ENCODE data around the gene FBRSL1. TPM values are rescaled to one million over a fixed set of nuclear protein-coding genes. Genes with fewer than 3 reads are reported as not detected.

Gene FBRSL1
- polyA plus RNA-seq, 1 of the 3 experiments (the other 2 are of a cell fraction) = 5.5 TPM

DNA sequence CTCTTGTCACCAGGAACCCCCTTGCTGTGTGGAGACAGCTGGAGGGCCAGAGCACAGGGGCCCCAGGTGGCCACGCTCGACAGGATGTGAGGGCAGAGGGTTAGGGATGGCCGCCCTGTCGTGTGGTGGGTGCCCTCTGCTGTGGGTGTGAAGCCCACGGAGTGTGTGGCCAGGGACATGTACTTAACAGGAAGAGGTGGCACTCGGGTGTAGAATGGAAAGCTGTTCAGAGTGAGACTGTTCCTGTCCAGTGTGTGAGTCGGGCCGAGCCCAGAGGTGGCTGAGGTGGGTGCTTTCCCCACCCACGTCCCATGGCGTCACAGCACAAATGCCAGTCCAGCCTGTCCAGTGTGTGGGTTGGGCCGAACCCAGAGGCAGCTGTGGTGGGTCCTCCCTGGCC lies 47.1 kb downstream of the FBRSL1 start:
- H3K27ac ChIP-seq (ENCODE audit: low read depth in 2 of 2, low read length in 1 of 2) = no peak overlapping the region
- no peak for DNase-seq
- H3K79me2 ChIP-seq (ENCODE audit: insufficient read depth) = no peaks in the 10 kb centered on the region
- TF ChIP-seq CHD2 (IDR thresholded peaks at IDR 0.05; ENCODE audit: low read length, partially characterized antibody) (no peak), YY1 (IDR thresholded peaks at IDR 0.05; ENCODE audit: low read depth) (no peak), FOSL2 (IDR thresholded peaks at IDR 0.05; ENCODE audit: borderline replicate concordance, low read depth) (no peak), GATA2 (CRISPR knock-in tag; IDR thresholded peaks at IDR 0.05) (no peak), TAF1 (IDR thresholded peaks at IDR 0.05; ENCODE audit: borderline replicate concordance, low read depth, low read length) (no peak), SIN3A (IDR thresholded peaks at IDR 0.05; ENCODE audit: borderline replicate concordance, low read depth, low read length) (no peak)
- TF ChIP-seq, protein P1, sequence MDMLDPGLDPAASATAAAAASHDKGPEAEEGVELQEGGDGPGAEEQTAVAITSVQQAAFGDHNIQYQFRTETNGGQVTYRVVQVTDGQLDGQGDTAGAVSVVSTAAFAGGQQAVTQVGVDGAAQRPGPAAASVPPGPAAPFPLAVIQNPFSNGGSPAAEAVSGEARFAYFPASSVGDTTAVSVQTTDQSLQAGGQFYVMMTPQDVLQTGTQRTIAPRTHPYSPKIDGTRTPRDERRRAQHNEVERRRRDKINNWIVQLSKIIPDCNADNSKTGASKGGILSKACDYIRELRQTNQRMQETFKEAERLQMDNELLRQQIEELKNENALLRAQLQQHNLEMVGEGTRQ (IDR thresholded peaks at IDR 0.05; ENCODE audit: borderline replicate concordance, low read depth, low read length) = no peak
- TF ChIP-seq, protein P2, sequence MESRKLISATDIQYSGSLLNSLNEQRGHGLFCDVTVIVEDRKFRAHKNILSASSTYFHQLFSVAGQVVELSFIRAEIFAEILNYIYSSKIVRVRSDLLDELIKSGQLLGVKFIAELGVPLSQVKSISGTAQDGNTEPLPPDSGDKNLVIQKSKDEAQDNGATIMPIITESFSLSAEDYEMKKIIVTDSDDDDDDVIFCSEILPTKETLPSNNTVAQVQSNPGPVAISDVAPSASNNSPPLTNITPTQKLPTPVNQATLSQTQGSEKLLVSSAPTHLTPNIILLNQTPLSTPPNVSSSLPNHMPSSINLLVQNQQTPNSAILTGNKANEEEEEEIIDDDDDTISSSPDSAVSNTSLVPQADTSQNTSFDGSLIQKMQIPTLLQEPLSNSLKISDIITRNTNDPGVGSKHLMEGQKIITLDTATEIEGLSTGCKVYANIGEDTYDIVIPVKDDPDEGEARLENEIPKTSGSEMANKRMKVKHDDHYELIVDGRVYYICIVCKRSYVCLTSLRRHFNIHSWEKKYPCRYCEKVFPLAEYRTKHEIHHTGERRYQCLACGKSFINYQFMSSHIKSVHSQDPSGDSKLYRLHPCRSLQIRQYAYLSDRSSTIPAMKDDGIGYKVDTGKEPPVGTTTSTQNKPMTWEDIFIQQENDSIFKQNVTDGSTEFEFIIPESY (IDR thresholded peaks at IDR 0.05; ENCODE audit: borderline replicate concordance, low read depth) = no peak
- ChIA-PET CTCF (interaction anchor here (0.8 to 3.0 kb wide), 2 partner anchors 13 to 14 kb away, joined by 3 to 9 read pairs; no protein-coding TSS in a partner anchor), POLR2A (no interaction called here)
- 96% methylated on average over 8 of the region's 11 CpGs for WGBS (ENCODE audit: low lambda C conversion rate)
- H3F3A ChIP-seq (replicated peaks; ENCODE audit: insufficient read depth) = peaks cover 12% of the 10 kb centered on the region
- peaks cover 6% of the 10 kb centered on the region; the same call in 1 of the 2 replicates for H4K20me1 ChIP-seq (ENCODE audit: insufficient read depth)
- H3K36me3 ChIP-seq (replicated peaks in 1 of 2; ENCODE audit: control insufficient read depth in 1 of 2, insufficient read depth in 2 of 2, low read length in 1 of 2) = no peaks in the 10 kb centered on the region
- H3K4me1 ChIP-seq (ENCODE audit: control insufficient read depth in 1 of 2, insufficient read depth in 2 of 2, low read depth in 1 of 2, low read length in 1 of 2) = no peaks in the 10 kb centered on the region
- H3K9me3 ChIP-seq = no peaks in the 10 kb centered on the region
- no peak overlapping the region for H3K9ac ChIP-seq
- no peak overlapping the region for H2AFZ ChIP-seq (ENCODE audit: low read depth)
- no peaks in the 10 kb centered on the region for H3K27me3 ChIP-seq (ENCODE audit: insufficient read depth)
- H3K9me2 ChIP-seq = no peaks in the 10 kb centered on the region
- H3K4me3 ChIP-seq (ENCODE audit: low read depth in 2 of 2, low read length in 1 of 2) = no peak overlapping the region
- H3K4me2 ChIP-seq = no peak overlapping the region

DNA sequence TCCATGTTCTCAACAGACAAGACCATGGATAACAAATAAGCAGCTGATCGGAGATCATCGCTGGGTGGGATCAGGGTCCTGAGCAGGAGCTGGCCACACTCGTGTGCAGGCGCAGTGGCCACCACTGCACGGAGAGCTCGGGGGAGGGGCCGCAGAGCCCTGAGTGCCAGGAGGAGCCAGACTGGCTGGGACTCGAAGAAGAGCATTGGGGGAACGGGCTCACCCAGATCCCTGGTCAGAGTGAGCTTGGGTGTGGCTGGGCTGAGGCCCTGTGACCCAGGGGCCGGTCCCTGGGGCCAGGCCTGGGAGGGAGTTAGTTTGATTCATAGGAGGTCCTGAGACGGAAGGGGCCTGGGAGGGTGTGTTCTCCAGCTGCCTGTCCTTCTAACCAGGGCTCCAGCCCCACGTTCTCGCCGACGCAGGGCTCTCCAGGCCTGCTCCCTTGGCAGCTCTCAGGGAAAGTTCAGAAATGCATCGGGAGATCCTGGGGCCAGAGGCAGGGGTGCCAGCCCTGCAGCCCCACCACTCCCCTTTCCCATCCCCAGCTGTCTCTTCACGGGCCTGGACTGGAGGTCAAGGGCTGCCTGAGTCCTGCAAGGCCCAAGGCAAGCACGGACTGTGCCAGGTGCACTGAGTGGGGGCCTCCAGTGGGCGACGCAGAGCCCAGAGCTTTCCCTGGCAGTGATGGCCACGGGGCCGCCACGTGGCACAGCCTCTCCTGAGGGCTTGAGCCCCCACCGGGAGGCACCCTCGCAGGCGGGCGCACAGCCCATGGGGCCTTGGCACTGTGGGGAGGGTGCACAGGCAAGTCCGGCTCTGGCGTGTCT lies 48.1 kb downstream of the FBRSL1 start:
- Histone ChIP-seq H3F3A (replicated peaks; ENCODE audit: insufficient read depth) (peaks cover 12% of the 10 kb centered on the region), H3K4me2 (no peak overlapping the region), H3K4me3 (ENCODE audit: low read depth in 2 of 2, low read length in 1 of 2) (no peak overlapping the region), H2AFZ (ENCODE audit: low read depth) (no peak overlapping the region), H3K9me3 (no peaks in the 10 kb centered on the region), H4K20me1 (ENCODE audit: insufficient read depth) (peaks cover 6% of the 10 kb centered on the region; the same call in 1 of the 2 replicates), H3K4me1 (ENCODE audit: control insufficient read depth in 1 of 2, insufficient read depth in 2 of 2, low read depth in 1 of 2, low read length in 1 of 2) (no peaks in the 10 kb centered on the region), H3K79me2 (ENCODE audit: insufficient read depth) (no peaks in the 10 kb centered on the region), H3K9me2 (no peaks in the 10 kb centered on the region), H3K27ac (ENCODE audit: low read depth in 2 of 2, low read length in 1 of 2) (no peak overlapping the region), H3K36me3 (replicated peaks in 1 of 2; ENCODE audit: control insufficient read depth in 1 of 2, insufficient read depth in 2 of 2, low read length in 1 of 2) (no peaks in the 10 kb centered on the region), H3K9ac (no peak overlapping the region), H3K27me3 (ENCODE audit: insufficient read depth) (no peaks in the 10 kb centered on the region)
- ChIA-PET POLR2A (no interaction called here), CTCF (interaction anchor here (0.8 to 3.0 kb wide), 5 partner anchors 14 to 123 kb away, joined by 3 to 9 read pairs (median 3); no protein-coding TSS in a partner anchor)
- no peak for DNase-seq
- WGBS (ENCODE audit: low lambda C conversion rate) = 93% methylated on average over 15 of the region's 29 CpGs
- TF ChIP-seq MEF2A (IDR thresholded peaks at IDR 0.05; ENCODE audit: borderline replicate concordance, low read depth) (no peak), NFIC (IDR thresholded peaks at IDR 0.05; ENCODE audit: borderline replicate concordance) (no peak), TAF1 (IDR thresholded peaks at IDR 0.05; ENCODE audit: borderline replicate concordance, low read depth, low read length) (no peak), TCF12 (IDR thresholded peaks at IDR 0.05) (no peak), RXRA (IDR thresholded peaks at IDR 0.05; ENCODE audit: borderline replicate concordance, low read depth) (no peak), JUND (IDR thresholded peaks at IDR 0.05) (no peak), EP300 (IDR thresholded peaks at IDR 0.05; ENCODE audit: borderline replicate concordance in 1 of 2, low read depth in 1 of 2, low read length in 1 of 2) (no peak), POLR2AphosphoS5 (IDR thresholded peaks at IDR 0.05; ENCODE audit: low read depth, low read length) (no peak), YY1 (IDR thresholded peaks at IDR 0.05; ENCODE audit: low read depth) (no peak)
- TF ChIP-seq, protein P3, sequence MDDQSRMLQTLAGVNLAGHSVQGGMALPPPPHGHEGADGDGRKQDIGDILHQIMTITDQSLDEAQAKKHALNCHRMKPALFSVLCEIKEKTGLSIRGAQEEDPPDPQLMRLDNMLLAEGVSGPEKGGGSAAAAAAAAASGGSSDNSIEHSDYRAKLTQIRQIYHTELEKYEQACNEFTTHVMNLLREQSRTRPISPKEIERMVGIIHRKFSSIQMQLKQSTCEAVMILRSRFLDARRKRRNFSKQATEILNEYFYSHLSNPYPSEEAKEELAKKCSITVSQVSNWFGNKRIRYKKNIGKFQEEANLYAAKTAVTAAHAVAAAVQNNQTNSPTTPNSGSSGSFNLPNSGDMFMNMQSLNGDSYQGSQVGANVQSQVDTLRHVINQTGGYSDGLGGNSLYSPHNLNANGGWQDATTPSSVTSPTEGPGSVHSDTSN (IDR thresholded peaks at IDR 0.05) = no peak
- TF ChIP-seq, protein P4, sequence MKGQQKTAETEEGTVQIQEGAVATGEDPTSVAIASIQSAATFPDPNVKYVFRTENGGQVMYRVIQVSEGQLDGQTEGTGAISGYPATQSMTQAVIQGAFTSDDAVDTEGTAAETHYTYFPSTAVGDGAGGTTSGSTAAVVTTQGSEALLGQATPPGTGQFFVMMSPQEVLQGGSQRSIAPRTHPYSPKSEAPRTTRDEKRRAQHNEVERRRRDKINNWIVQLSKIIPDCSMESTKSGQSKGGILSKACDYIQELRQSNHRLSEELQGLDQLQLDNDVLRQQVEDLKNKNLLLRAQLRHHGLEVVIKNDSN (IDR thresholded peaks at IDR 0.05; ENCODE audit: borderline replicate concordance, low read depth) = no peak
- TF ChIP-seq, protein P5, sequence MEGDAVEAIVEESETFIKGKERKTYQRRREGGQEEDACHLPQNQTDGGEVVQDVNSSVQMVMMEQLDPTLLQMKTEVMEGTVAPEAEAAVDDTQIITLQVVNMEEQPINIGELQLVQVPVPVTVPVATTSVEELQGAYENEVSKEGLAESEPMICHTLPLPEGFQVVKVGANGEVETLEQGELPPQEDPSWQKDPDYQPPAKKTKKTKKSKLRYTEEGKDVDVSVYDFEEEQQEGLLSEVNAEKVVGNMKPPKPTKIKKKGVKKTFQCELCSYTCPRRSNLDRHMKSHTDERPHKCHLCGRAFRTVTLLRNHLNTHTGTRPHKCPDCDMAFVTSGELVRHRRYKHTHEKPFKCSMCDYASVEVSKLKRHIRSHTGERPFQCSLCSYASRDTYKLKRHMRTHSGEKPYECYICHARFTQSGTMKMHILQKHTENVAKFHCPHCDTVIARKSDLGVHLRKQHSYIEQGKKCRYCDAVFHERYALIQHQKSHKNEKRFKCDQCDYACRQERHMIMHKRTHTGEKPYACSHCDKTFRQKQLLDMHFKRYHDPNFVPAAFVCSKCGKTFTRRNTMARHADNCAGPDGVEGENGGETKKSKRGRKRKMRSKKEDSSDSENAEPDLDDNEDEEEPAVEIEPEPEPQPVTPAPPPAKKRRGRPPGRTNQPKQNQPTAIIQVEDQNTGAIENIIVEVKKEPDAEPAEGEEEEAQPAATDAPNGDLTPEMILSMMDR (IDR thresholded peaks at IDR 0.05) = no peak

Data from SK-N-SH (cell line).